Hematopoietic multipotent progenitor cell treated with erythropoietin and hydrocortisone succinate and interleukin-3 and kit ligand, for 8 days (in vitro differentiated cells): ENCODE measurements around the gene ARFRP1.
"Not testable (repeated sequence)": the region's sequence is repeated elsewhere in the genome, so short reads cannot be mapped to it uniquely, and the experiment has no call there.

Experiments used
- DNase-seq: peaks from one replicate; pipeline ENCODE4 v3.0.0-alpha.2; 2015

The ARFRP1 gene

GRCh38 chr20:63732118-63733095 is 24.6 kb upstream of the ARFRP1 start:
- DNase-seq = no peak

- DNase-seq = no peak
Observed at GRCh38 chr20:63731410-63731809, 23.6 kb upstream of the ARFRP1 start.

DNA sequence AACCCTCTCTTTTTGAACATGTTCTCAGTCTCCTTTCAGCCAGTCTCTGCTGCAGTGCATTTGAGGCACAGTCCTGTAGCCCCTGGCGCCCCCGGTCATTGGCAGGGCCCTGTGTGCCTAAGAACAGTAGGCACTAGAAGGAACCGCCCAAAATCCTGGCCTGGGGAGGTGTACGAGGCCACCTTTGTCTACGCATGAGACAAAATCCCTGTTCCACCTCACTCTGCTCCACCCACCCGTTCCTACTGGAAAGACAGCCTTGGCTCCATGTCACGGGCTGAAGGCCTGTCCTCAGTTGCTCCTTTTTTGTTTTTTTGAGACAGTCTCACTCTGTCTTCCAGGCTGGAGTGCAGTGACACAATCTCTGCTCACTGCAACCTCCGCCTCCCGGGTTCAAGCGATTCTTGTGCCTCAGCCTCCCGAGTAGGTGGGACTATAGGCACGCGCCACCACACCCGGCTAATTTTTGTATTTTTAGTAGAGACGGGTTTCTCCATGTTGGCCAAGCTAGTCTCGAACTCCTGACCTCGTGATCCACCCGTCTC is 22.5 kb upstream of the ARFRP1 start:
- not testable (repeated sequence) for DNase-seq

- DNase-seq = not testable (repeated sequence)
Observed at GRCh38 chr20:63722967-63723622, 15.3 kb upstream of the ARFRP1 start.

- no peak for DNase-seq
Observed at GRCh38 chr20:63718996-63719395, 11.2 kb upstream of the ARFRP1 start.

GRCh38 chr20:63714858-63715257 is 7.1 kb upstream of the ARFRP1 start:
- DNase-seq = no peak

DNA sequence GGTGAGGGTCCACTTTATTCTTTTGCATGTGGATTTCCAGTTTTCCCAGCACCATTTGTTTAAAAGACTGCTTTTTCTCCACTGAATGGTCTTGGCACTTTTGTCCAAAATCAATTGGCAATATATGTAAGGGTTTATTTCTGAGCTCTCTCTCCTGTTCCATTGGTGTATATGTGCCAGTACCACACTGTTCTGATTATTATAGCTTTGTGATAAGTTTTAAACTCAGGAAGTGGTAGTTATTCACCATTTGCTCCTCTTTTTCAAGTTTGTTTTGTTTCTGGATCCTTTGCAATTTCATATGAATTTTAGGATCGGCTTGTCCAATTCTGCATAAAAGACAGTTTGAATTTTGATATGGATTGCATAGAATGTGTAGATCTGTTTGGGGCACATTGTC is 4.4 kb upstream of the ARFRP1 start:
- no peak for DNase-seq

DNA sequence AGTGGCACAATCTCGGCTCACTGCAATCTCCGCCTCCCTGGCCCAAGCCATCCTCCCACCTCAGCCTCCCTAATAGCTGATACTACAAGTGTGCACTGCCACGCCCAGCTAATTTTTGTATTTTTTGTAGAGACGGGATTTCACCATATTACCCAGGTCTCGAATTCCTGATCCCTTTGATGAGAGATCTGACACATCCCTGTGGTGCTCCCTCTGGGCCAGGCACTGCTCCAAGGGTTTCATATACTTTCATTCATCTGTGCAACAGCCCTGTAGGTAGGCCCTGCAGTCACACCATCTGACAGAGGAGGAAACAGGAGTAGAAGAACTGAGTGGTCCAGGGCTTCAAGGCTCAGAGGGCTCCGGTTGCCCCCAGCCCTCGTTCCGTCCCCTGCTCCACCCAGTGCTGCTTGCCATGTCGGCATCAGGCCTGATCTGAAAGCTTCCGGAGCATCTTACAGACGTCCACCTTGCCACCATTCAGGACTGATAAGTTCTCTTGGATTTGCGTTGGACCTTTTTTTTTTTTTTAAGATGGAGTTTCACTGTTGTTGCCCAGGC is 3.4 kb upstream of the ARFRP1 start:
- DNase-seq = no peak

DNA sequence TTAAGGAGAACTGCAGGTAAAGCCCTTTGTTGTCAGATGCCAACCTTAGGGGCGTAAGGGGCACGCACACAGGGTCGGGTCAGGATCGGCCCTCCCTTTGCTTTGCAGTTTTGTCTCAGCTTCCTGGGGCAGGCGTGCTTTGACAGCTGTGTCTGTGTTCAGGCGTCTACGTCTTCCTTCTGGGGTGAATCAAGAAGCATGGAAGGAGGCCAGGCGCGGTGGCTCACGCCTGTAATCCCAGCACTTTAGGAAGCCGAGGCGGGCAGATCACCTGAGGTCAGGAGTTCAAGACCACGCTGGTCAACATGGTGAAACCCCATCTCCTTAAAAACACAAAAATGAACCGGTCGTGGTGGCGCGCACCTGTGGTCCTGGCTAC is 1.4 kb upstream of the ARFRP1 start:
- no peak for DNase-seq

- no peak for DNase-seq
Observed at GRCh38 chr20:63708301-63709148, 749 bp upstream of the ARFRP1 start.

- peak; percentile 56 for DNase-seq
Observed at GRCh38 chr20:63706852-63707557, 771 bp downstream of the ARFRP1 start.

- DNase-seq = no peak
Observed at GRCh38 chr20:63706027-63706695, 1.6 kb downstream of the ARFRP1 start.

DNA sequence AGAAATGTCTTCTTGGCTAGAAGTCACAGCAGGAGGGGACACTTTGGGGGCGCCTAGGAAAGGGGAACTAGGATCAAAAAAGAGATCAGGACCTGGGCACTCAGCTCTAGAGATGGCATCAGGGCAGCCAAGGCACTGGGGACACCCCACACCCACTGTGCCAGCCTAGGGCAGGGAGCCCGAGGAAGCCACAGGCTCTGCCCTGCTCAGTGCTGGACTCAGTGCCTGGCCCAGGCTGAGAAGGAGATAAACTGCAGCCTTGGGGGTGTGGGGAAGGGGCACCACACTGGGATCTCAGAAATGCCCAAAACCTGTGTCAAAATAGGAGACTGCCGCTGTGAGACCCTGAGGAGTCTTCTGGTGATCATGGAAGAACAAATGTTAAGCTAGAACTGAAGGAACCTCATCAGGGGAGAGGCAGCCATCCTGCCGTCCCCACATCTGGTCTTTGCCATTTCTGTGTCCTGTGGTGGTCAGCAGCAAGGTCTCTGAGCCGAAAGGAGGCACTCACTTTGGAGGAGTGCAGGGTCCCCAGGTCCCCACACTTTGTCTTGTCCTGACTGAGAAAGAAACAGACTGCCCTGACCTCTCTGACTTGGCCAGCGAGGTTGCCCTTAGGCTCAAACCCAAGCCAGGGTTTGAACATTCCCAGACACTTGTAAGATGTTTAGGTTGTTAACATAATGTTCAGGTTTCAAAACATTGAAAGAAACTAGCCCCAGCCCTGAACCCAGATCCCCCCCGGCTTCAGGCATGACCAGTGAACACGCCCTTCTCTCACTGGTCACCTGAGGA is 2.3 kb downstream of the ARFRP1 start:
- no peak for DNase-seq

- no peak for DNase-seq
Observed at GRCh38 chr20:63704749-63705117, 3.0 kb downstream of the ARFRP1 start.

DNA sequence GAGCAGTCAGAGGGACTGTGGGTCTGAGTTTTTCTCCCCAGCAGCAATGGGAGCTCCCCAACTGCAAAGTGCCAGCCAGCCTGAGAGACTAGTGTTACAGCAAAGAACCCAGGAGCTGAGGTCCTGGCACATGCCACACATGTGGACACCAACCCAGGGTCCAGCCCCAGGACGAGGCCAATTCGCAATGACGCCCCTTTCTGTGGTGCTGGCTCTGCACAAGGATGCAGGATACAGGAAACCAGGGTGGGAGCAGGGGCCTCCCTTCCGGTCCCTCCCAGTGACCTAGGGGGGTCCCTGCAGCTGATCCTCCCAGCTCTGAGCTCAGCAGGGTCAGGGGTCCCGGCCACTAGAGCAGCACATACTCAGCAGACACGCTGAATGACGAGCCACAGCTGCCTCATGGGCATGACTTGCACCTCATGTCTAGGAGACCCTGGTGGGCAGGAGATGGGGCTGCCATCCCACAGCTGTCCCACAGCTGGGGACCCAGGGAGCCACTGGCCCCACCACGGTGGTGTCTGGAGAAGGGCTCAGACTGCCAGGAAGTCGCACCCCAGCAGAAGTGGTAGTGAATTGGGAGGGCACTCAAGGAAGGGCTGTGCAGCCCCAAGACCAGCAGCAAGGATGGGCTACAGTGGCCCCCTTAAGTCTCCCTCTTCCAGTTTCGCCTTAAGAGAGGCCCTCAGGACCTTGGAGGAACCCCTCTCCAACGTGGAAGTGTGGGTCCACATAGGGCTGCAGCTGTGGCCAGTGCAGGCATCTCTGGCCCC is 3.6 kb downstream of the ARFRP1 start:
- DNase-seq = no peak

DNA sequence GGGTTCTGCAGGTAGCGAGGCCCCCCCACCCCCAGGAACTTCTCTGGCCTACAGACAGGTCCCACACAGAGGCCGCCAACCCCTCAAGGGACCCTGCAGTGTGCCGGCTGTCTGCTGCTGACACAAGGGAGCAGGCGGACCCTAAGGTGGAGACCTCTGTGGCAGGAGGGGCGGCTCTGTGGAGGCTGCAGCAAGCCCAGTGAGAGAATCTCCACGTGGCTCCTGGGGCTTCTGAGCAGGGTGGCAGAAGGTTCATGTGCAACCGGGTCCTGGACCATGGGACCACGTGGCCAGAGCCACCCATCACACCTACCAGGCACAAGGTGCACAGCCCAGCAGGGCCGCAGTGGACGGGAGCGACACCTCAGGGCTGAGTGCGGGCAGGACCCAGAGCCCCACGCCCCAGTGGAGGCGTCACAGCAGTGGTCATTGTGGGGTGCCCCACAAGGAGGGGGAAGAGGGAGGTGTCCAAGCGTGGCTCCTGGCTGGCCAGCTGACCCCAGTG is 4.3 kb downstream of the ARFRP1 start:
- no peak for DNase-seq

DNA sequence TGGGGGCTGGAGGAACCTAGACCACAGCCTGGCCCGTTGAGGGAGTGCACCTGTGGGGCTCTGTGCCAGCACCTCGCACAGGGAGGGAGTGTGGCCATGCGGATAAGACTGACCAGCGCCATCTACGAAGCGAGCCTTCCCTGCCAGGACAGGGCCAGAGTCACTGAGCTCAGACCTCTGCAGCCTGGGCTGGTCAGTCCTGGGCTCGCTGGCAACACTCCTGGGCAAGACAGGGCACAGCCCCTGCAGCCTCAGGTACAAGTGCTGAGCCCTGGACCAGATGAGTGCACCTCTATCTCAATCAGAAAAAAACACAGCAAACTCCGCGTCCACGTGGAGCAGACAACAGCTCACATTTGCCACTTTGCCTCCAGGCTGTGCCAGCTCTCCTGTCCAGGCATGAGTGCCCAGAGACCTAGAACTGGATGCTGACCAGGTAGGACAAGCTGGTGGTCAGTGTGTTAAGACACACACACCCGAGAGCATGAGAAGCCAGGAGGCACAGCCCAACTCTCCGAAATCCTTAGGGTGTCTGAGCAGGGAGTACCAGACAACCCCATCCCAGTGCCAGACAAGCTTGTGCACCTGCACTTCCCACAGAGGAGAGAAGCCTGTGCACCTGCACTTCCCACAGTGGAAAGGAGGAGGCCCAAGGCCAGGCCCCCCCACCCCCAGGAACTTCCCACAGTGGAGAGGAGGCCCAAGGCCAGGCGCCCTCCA is 4.9 kb downstream of the ARFRP1 start:
- no peak for DNase-seq

GRCh38 chr20:63702036-63702665 is 5.6 kb downstream of the ARFRP1 start:
- no peak for DNase-seq
